T-helper 2 cell treated with Interferon-gamma antibody and Interleukin-4, amounts not matched to agents 5 μg/mL and 100 μg/mL, for 36 hours (primary cell): ENCODE measurements around the gene CXorf65.

Experiments
- DNase-seq: peaks from one replicate; pipeline ENCODE4 v3.0.0; 2021; ENCODE audit warnings: low spot score
- H3K27ac Mint-ChIP-seq: one replicate; pipeline ENCODE4 v1.8.0; 2021; ENCODE audit warnings: mild to moderate bottlenecking, mixed read lengths
- H3K27me3 Mint-ChIP-seq: one replicate; pipeline ENCODE4 v1.8.0; 2021; ENCODE audit warnings: low read depth, mixed read lengths
- H3K36me3 Mint-ChIP-seq: one replicate; pipeline ENCODE4 v1.8.0; 2021; ENCODE audit warnings: low read depth, mixed read lengths
- H3K4me1 Mint-ChIP-seq: one replicate; pipeline ENCODE4 v1.8.0; 2021; ENCODE audit warnings: low read depth, mixed read lengths
- H3K4me3 Mint-ChIP-seq: one replicate; pipeline ENCODE4 v1.8.0; 2022; ENCODE audit warnings: mild to moderate bottlenecking, moderate library complexity, mixed read lengths
- H3K9me3 Mint-ChIP-seq: one replicate; pipeline ENCODE4 v1.8.0; 2021; ENCODE audit warnings: mixed read lengths

CXorf65 gene

DNA sequence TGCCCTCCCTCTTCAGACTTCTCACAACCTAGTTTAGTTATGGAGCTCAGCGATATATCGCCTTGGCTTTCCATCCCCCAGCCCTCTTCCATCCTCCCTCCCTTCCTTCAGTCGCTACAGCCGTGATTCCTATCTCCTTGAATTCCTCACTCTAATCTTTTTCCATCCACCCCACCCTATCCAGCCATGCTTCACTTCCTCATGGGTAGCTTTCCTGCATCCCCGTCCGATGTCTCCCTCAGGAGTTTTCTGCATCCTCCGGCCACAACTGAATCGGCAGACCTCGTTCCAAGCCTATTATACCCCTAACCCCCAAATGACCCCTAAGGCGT lies 38.9 kb downstream of the CXorf65 start:
- Mint-ChIP-seq H3K4me1 (peaks cover 17% of the 10 kb centered on the region), H3K4me3 (peak overlapping the region; percentile 97), H3K27ac (peak overlapping the region; percentile 95), H3K36me3 (peaks cover 11% of the 10 kb centered on the region), H3K9me3 (no peaks in the 10 kb centered on the region), H3K27me3 (no peaks in the 10 kb centered on the region)
- no peak for DNase-seq

DNA sequence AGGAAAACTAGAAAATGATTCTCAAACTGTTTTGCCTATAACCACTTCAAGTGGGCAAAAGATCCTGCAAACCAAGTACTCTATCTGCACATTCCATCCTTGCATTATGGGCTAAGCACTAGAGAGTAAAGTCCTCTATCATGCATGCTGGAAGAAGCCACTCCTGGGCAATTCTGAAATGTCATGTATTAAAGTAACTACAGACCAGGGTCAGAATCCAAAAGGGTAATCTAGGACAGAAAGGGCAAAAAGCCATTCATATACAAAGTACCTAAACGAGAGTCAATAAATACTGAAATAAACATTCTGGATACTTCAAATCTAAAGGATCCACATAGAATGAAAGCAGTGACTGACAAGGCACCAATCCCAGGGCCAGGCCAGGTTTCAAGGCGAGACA lies 39.5 kb downstream of the CXorf65 start:
- Mint-ChIP-seq H3K27me3 (no peaks in the 10 kb centered on the region), H3K36me3 (peaks cover 13% of the 10 kb centered on the region), H3K27ac (no peak overlapping the region), H3K4me3 (peak overlapping the region; percentile 97), H3K9me3 (no peaks in the 10 kb centered on the region), H3K4me1 (peaks cover 17% of the 10 kb centered on the region)
- DNase-seq = no peak

DNA sequence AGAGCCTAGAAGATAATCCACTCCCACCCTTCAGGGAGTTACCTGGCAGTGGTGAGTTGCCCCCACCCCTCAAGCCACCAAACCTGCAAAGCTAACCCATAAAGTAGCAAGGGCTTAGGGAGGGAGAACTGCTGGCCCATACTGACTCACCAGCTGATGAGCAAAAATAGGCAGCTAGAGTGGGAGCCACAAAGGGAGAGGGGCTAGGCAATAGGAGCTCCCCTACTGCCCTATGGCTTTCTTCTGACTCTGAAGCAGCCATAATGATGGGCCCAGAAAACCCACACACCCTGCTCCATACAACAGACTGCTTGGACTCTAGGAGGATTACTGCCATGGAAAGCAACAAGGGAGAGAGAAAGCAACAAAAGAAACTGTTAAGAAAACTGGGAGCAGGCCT lies 46.4 kb downstream of the CXorf65 start:
- no peak for DNase-seq
- no peak overlapping the region for H3K4me3 Mint-ChIP-seq
- H3K27me3 Mint-ChIP-seq = no peaks in the 10 kb centered on the region
- peaks cover 38% of the 10 kb centered on the region for H3K4me1 Mint-ChIP-seq
- no peak overlapping the region for H3K27ac Mint-ChIP-seq
- H3K36me3 Mint-ChIP-seq = peaks cover 35% of the 10 kb centered on the region
- H3K9me3 Mint-ChIP-seq = no peaks in the 10 kb centered on the region

DNA sequence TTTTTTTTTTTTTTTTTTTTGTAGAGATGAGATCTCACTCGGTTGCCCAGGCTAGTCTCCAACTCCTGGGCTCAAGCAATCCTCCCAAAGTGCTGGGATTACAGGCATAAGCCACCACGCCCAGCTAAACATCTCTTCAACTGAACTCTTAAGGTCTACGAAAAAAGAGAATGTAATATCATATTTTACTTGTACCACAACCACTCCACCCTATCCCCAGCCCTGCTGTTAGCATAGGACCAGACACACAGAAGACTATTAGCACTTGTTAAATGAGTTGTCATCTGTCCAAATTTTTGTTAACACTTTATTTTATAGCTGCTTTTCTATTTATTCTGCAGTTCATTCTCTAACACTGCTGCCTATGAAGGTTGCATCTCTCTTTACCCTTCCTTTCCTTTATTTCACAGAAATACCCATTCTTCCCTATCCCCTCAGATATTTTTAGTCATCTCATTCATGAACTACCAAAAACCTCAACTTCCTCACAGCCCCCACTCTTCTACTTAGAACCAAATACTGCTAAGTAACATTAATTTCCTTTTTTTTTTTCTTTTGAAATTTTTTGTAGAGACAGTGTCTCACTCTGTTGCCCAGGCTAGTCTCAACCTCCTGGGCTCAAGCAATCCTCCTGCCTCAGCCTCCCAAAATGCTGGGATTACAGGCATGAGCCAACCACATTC lies 48.6 kb downstream of the CXorf65 start:
- H3K4me3 Mint-ChIP-seq = peak overlapping the region; percentile 41
- DNase-seq = no peak
- peaks cover 33% of the 10 kb centered on the region for H3K36me3 Mint-ChIP-seq
- no peaks in the 10 kb centered on the region for H3K9me3 Mint-ChIP-seq
- no peaks in the 10 kb centered on the region for H3K27me3 Mint-ChIP-seq
- H3K4me1 Mint-ChIP-seq = peaks cover 35% of the 10 kb centered on the region
- peak overlapping the region; percentile 80 for H3K27ac Mint-ChIP-seq

DNA sequence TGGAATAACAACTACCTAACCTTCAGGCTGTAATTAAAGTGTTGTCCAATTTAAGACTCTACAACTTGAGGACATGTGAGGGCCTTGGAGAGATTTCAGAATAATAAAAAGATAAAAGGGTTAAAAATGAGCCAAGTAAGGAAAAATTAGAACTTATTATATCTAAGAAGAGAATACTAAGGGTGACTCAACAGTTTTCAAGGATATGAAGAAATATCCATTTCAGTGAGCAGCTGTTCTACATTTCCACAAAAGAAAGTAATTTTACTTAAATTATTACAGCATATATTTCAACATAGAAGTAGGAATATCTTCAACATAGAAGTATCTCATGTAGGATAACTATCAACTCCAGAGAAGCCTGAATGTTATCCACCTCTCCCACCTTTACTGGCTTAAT lies 49.7 kb downstream of the CXorf65 start:
- Mint-ChIP-seq H3K27me3 (no peaks in the 10 kb centered on the region), H3K27ac (peak overlapping the region; percentile 26), H3K36me3 (peaks cover 28% of the 10 kb centered on the region), H3K4me3 (no peak overlapping the region), H3K4me1 (peaks cover 35% of the 10 kb centered on the region), H3K9me3 (no peaks in the 10 kb centered on the region)
- DNase-seq = no peak
